ENCODE data around the gene SDK2. TPM values are rescaled to one million over a fixed set of nuclear protein-coding genes. Genes with fewer than 3 reads are reported as not detected.

SDK2 gene
- total and polyA plus RNA-seq, 9 of the 15 experiments (the other 6 are each of a cell fraction or from before 2014, with no cell fraction given): 0.04 TPM; not detected in 8

- H3K9ac ChIP-seq (ENCODE audit: insufficient read depth in 1 of 2, low read depth in 2 of 2, low read length in 2 of 2): no peak overlapping the region
- in situ Hi-C loops (cut with MboI): no loop called here
- BruUV-seq (replicated peaks): no TSS peak
- H3K4me2 ChIP-seq (ENCODE audit: insufficient read depth, low read length): no peak overlapping the region
- H3K9me3 ChIP-seq (replicated peaks; ENCODE audit: control insufficient read depth, insufficient read depth, low read depth, low read length): no peaks in the 10 kb centered on the region
- H3K9me1 ChIP-seq (ENCODE audit: control insufficient read depth, insufficient read depth, low read length): no peaks in the 10 kb centered on the region
- no peak for ATAC-seq
- WGBS (ENCODE audit: insufficient coverage, low coverage, missing lambda C conversion rate): 0% methylated on average over 10 of the region's 10 CpGs
- H3K27me3 ChIP-seq (ENCODE audit: control insufficient read depth in 2 of 2, insufficient read depth in 2 of 2, low read length in 2 of 2): peaks cover 3 to 37% of the 10 kb centered on the region in 2 experiments; a peak in 3 of 5 replicates
- H3K36me3 ChIP-seq (ENCODE audit: control insufficient read depth, insufficient read depth, low read length): no peaks in the 10 kb centered on the region
- peaks cover 5% of the 10 kb centered on the region; the same call in 1 of the 2 replicates for H4K20me1 ChIP-seq (replicated peaks; ENCODE audit: control insufficient read depth, insufficient read depth, low read length)
- no peaks in the 10 kb centered on the region; a peak in 1 of 5 replicates for H3K4me1 ChIP-seq (replicated peaks in 1 of 2; ENCODE audit: control insufficient read depth in 2 of 2, insufficient read depth in 2 of 2, low read length in 2 of 2)
- intact Hi-C loops (cut with micrococcal nuclease): no loop called here
- no peak overlapping the region for H3K4me3 ChIP-seq
- H3K27ac ChIP-seq (ENCODE audit: extremely low read depth, low read depth, low read length): no peak overlapping the region
- H3K79me2 ChIP-seq (ENCODE audit: control insufficient read depth, insufficient read depth, low read length): no peaks in the 10 kb centered on the region
- FAIRE-seq: no peak
- H2AFZ ChIP-seq (ENCODE audit: low read depth, low read length): no peak overlapping the region
- no peak for DNase-seq (ENCODE audit: extremely low read depth in 1 of 4, low spot score in 3 of 4)
- ChIA-PET CTCF (ENCODE audit: low intra/inter-chr PET ratio) (no interaction called here), POLR2A (interaction anchor here (1.0 kb wide), 1 partner anchor 11 kb away, joined by 4 read pairs; no protein-coding TSS in a partner anchor)
- TF ChIP-seq, protein P1, sequence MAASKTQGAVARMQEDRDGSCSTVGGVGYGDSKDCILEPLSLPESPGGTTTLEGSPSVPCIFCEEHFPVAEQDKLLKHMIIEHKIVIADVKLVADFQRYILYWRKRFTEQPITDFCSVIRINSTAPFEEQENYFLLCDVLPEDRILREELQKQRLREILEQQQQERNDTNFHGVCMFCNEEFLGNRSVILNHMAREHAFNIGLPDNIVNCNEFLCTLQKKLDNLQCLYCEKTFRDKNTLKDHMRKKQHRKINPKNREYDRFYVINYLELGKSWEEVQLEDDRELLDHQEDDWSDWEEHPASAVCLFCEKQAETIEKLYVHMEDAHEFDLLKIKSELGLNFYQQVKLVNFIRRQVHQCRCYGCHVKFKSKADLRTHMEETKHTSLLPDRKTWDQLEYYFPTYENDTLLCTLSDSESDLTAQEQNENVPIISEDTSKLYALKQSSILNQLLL (CRISPR knock-in tag; IDR thresholded peaks at IDR 0.05; ENCODE audit: borderline replicate concordance): no peak
Observed at GRCh38 chr17:73550556-73550955, 93.7 kb downstream of the SDK2 start.

DNA sequence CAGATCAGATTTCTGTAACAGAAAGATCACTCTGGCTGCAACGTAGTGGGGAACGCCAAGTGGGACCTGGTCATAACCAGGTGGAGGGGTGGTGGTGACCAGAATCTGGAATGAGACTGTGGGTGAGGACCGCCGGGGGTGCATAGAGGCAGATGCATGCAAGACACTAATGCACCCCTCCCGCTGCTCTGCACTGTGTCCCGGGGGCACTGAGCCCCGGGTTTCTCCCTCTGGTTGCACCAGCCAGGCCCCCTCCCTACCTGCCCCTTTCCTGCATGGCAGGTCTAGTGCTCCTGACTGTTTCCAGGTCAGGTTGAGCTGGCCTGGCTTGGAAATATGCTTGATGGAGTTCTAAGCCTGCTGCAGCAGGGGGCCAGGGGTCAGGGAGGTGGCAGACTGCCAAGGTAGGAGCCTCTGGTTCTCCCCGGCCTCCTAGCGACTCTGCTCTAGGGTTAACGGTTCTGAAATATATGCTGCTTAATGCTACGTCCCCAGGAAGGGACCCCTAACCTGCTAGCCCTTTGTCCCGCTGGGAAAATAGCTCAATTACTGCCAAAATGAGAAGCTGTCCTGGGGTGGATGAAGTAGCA is 94.3 kb downstream of the SDK2 start:
- WGBS (ENCODE audit: insufficient coverage, low coverage, missing lambda C conversion rate): 0% methylated on average over 10 of the region's 12 CpGs
- H3K9me3 ChIP-seq (replicated peaks; ENCODE audit: control insufficient read depth, insufficient read depth, low read depth, low read length): no peaks in the 10 kb centered on the region
- H3K4me2 ChIP-seq (ENCODE audit: insufficient read depth, low read length): no peak overlapping the region
- H4K20me1 ChIP-seq (replicated peaks; ENCODE audit: control insufficient read depth, insufficient read depth, low read length): peaks cover 5% of the 10 kb centered on the region; the same call in 1 of the 2 replicates
- H3K27ac ChIP-seq (ENCODE audit: extremely low read depth, low read depth, low read length): no peak overlapping the region
- intact Hi-C loops (cut with micrococcal nuclease) (loop anchor here (10.0 kb wide), 1 partner anchor 125 kb away; no protein-coding TSS in a partner anchor), in situ Hi-C loops (cut with MboI) (no loop called here)
- no peak overlapping the region for H2AFZ ChIP-seq (ENCODE audit: low read depth, low read length)
- no peaks in the 10 kb centered on the region for H3K79me2 ChIP-seq (ENCODE audit: control insufficient read depth, insufficient read depth, low read length)
- DNase-seq (ENCODE audit: extremely low read depth in 1 of 4, low spot score in 3 of 4): no peak
- no peaks in the 10 kb centered on the region for H3K9me1 ChIP-seq (ENCODE audit: control insufficient read depth, insufficient read depth, low read length)
- no peak overlapping the region for H3K4me3 ChIP-seq
- H3K9ac ChIP-seq (ENCODE audit: insufficient read depth in 1 of 2, low read depth in 2 of 2, low read length in 2 of 2): no peak overlapping the region; a peak in 1 of 4 replicates
- no peak for TF ChIP-seq ASH1L (IDR thresholded peaks at IDR 0.05; ENCODE audit: borderline replicate concordance, low read depth, partially characterized antibody)
- TF ChIP-seq RNF2 (IDR thresholded peaks at IDR 0.05): no peak
- H3K27me3 ChIP-seq (ENCODE audit: control insufficient read depth in 2 of 2, insufficient read depth in 2 of 2, low read length in 2 of 2): peaks cover 3 to 43% of the 10 kb centered on the region in 2 experiments; a peak in 3 of 5 replicates
- BruUV-seq (replicated peaks): no TSS peak
- no peak for ATAC-seq
- no peaks in the 10 kb centered on the region; a peak in 1 of 5 replicates for H3K4me1 ChIP-seq (replicated peaks in 1 of 2; ENCODE audit: control insufficient read depth in 2 of 2, insufficient read depth in 2 of 2, low read length in 2 of 2)
- POLR2A ChIA-PET: interaction anchor here (1.0 kb wide), 1 partner anchor 10 kb away, joined by 4 read pairs; no protein-coding TSS in a partner anchor
- H3K36me3 ChIP-seq (ENCODE audit: control insufficient read depth, insufficient read depth, low read length): no peaks in the 10 kb centered on the region
- FAIRE-seq: no peak
- CTCF ChIA-PET (ENCODE audit: low intra/inter-chr PET ratio): no interaction called here

Measured in K562 (cell line).